A549 (cell line): ENCODE data around the gene FAM162A.

Experiments used
- CTCF ChIP-seq: fragments of >200 bp; sonication (Bioruptor Twin); formaldehyde crosslinking; IDR thresholded peaks from 3 replicates; pipeline ENCODE4 v1.5.1; 2016
- POLR2A ChIP-seq: IDR thresholded peaks from 2 replicates; pipeline ENCODE4 v1.6.1; 2012; ENCODE audit warnings: mild to moderate bottlenecking, low read length

GRCh38 chr3:122343654-122344053 lies 40.3 kb upstream of the FAM162A start:
- no peak for TF ChIP-seq CTCF
- TF ChIP-seq POLR2A: no peak
